Testis (tissue), 2 donors: ENCODE data around the gene WSB1.

Source experiments
- POLR2A ChIP-seq: fragments of 450-650 bp; IDR thresholded peaks from one replicate; pipeline ENCODE4 v1.6.1; 2017; ENCODE audit warnings: antibody characterized with exemption, mild to moderate bottlenecking, moderate library complexity
- TF ChIP-seq, protein P1 (sequence below), 3 experiments: fragments of 450-650 bp in 2 of 3; fragments of 200-600 bp in 1 of 3; sonication (generic) in 1 of 3; IDR thresholded peaks; one replicate each; pipeline ENCODE4 v1.5.1; 2016 to 2019; ENCODE audit warnings: antibody characterized with exemption in 3 of 3, mild to moderate bottlenecking in 2 of 3, moderate library complexity in 1 of 3

DNA sequence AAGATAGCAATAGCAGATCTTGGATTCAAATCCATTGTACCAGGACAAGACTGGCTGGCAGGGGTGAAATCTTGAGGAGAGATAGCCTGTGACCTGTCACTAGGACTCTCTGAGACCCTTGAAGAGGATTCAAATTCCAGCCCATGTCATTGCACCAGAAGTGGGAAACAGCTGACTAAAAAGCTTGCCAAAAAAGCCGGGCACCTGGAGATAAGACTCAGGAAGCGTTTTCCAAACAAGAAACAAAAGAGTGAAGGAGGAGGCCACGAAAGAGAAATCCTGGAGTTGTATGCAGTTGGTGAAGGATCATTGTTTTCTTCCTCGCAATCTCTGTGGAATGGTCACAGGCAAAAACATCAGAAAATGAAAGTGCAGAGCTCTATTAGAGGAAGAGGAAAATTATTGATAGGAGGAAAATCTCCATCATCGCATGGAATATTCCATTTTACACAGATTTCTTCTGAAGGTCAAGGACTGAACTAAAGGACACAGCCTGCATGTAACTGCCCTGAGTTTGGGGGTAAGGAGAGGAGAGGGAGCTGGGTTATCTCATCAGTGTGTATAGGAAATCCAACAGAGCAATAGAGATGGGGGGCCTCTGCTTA is 9.0 kb upstream of the WSB1 start:
- TF ChIP-seq, protein P1, sequence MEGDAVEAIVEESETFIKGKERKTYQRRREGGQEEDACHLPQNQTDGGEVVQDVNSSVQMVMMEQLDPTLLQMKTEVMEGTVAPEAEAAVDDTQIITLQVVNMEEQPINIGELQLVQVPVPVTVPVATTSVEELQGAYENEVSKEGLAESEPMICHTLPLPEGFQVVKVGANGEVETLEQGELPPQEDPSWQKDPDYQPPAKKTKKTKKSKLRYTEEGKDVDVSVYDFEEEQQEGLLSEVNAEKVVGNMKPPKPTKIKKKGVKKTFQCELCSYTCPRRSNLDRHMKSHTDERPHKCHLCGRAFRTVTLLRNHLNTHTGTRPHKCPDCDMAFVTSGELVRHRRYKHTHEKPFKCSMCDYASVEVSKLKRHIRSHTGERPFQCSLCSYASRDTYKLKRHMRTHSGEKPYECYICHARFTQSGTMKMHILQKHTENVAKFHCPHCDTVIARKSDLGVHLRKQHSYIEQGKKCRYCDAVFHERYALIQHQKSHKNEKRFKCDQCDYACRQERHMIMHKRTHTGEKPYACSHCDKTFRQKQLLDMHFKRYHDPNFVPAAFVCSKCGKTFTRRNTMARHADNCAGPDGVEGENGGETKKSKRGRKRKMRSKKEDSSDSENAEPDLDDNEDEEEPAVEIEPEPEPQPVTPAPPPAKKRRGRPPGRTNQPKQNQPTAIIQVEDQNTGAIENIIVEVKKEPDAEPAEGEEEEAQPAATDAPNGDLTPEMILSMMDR (IDR thresholded peaks at IDR 0.05) = no peak
- TF ChIP-seq POLR2A = no peak
